Nephron progenitor cell (in vitro differentiated cells): ENCODE data around the gene SHF.

Experiments
- DNase-seq: peaks from one replicate; pipeline ENCODE4 v3.0.0; 2021
- H3K27ac Mint-ChIP-seq: 2 replicates; pipeline ENCODE4 v1.8.0; 2021; ENCODE audit warnings: mild to moderate bottlenecking, moderate library complexity, mixed read lengths
- H3K27me3 Mint-ChIP-seq: 2 replicates; pipeline ENCODE4 v1.8.0; 2021; ENCODE audit warnings: mild to moderate bottlenecking, low read depth, mixed read lengths; ENCODE audit not compliant: poor library complexity
- H3K36me3 Mint-ChIP-seq: 2 replicates; pipeline ENCODE4 v1.8.0; 2021; ENCODE audit warnings: low read depth, mixed read lengths
- H3K4me1 Mint-ChIP-seq: 2 replicates; pipeline ENCODE4 v1.8.0; 2021; ENCODE audit warnings: mixed read lengths
- H3K4me3 Mint-ChIP-seq: 2 replicates; pipeline ENCODE4 v1.8.0; 2021; ENCODE audit warnings: mild to moderate bottlenecking, moderate library complexity, mixed read lengths
- H3K9me3 Mint-ChIP-seq: 2 replicates; pipeline ENCODE4 v1.8.0; 2021; ENCODE audit warnings: mild to moderate bottlenecking, moderate library complexity, mixed read lengths
- CTCF ChIP-seq: fragments of 200-600 bp; sonication (generic); IDR thresholded peaks from 2 replicates; pipeline ENCODE4 v1.5.0; 2021; ENCODE audit warnings: antibody characterized with exemption

SHF gene

GRCh38 chr15:45230245-45230965, 42.6 kb upstream of the SHF start:
- peaks cover 21% of the 10 kb centered on the region for H3K27me3 Mint-ChIP-seq
- H3K4me3 Mint-ChIP-seq: no peak overlapping the region
- H3K27ac Mint-ChIP-seq: no peak overlapping the region
- no peaks in the 10 kb centered on the region for H3K36me3 Mint-ChIP-seq
- peaks cover 31% of the 10 kb centered on the region for H3K9me3 Mint-ChIP-seq
- DNase-seq: no peak
- H3K4me1 Mint-ChIP-seq: no peaks in the 10 kb centered on the region
- TF ChIP-seq CTCF: no peak

- Mint-ChIP-seq H3K27ac (no peak overlapping the region), H3K27me3 (peaks cover 21% of the 10 kb centered on the region), H3K9me3 (peaks cover 17% of the 10 kb centered on the region), H3K36me3 (no peaks in the 10 kb centered on the region), H3K4me3 (no peak overlapping the region), H3K4me1 (no peaks in the 10 kb centered on the region)
- no peak for DNase-seq
- TF ChIP-seq CTCF: no peak
Observed at GRCh38 chr15:45228931-45229330, 41.2 kb upstream of the SHF start.

- Mint-ChIP-seq H3K27ac (no peak overlapping the region), H3K9me3 (no peaks in the 10 kb centered on the region), H3K27me3 (peaks cover 34% of the 10 kb centered on the region), H3K4me3 (no peak overlapping the region), H3K36me3 (no peaks in the 10 kb centered on the region), H3K4me1 (no peaks in the 10 kb centered on the region)
- no peak for TF ChIP-seq CTCF
- no peak for DNase-seq
Observed at GRCh38 chr15:45225506-45226273, 37.9 kb upstream of the SHF start.

GRCh38 chr15:45224621-45225217, 37.0 kb upstream of the SHF start:
- no peak for DNase-seq
- Mint-ChIP-seq H3K9me3 (no peaks in the 10 kb centered on the region), H3K4me3 (no peak overlapping the region), H3K36me3 (no peaks in the 10 kb centered on the region), H3K27ac (no peak overlapping the region), H3K27me3 (peaks cover 40% of the 10 kb centered on the region), H3K4me1 (no peaks in the 10 kb centered on the region)
- TF ChIP-seq CTCF: no peak

- no peak overlapping the region for H3K4me3 Mint-ChIP-seq
- no peaks in the 10 kb centered on the region for H3K36me3 Mint-ChIP-seq
- no peaks in the 10 kb centered on the region for H3K4me1 Mint-ChIP-seq
- no peak for TF ChIP-seq CTCF
- no peaks in the 10 kb centered on the region for H3K9me3 Mint-ChIP-seq
- H3K27ac Mint-ChIP-seq: no peak overlapping the region
- DNase-seq: no peak
- peaks cover 39% of the 10 kb centered on the region for H3K27me3 Mint-ChIP-seq
Observed at GRCh38 chr15:45221967-45222366, 34.2 kb upstream of the SHF start.
